Keratinocyte (primary cell): ENCODE measurements around the gene MAD1L1.

ENCODE experiments used
- EZH2 ChIP-seq: IDR thresholded peaks from one replicate; pipeline ENCODE4 v1.6.1; 2012; ENCODE audit warnings: inconsistent platforms, mild to moderate bottlenecking, low read length, moderate library complexity
- TF ChIP-seq, protein P1 (sequence below), 3 experiments: IDR thresholded peaks in 1 of 3; conservative IDR thresholded peaks in 1 of 3; optimal IDR thresholded peaks in 1 of 3; 2 replicates in 2 of 3; 3 replicates in 1 of 3; pipeline versions ENCODE3 to v1.5.1; 2011; ENCODE audit warnings: low read length in 3 of 3, mild to moderate bottlenecking in 3 of 3, moderate library complexity in 2 of 3, control low read depth in 1 of 3, inconsistent platforms in 1 of 3; ENCODE audit not compliant: insufficient read depth in 2 of 3; ENCODE audit errors: extremely low read depth in 1 of 3

DNA sequence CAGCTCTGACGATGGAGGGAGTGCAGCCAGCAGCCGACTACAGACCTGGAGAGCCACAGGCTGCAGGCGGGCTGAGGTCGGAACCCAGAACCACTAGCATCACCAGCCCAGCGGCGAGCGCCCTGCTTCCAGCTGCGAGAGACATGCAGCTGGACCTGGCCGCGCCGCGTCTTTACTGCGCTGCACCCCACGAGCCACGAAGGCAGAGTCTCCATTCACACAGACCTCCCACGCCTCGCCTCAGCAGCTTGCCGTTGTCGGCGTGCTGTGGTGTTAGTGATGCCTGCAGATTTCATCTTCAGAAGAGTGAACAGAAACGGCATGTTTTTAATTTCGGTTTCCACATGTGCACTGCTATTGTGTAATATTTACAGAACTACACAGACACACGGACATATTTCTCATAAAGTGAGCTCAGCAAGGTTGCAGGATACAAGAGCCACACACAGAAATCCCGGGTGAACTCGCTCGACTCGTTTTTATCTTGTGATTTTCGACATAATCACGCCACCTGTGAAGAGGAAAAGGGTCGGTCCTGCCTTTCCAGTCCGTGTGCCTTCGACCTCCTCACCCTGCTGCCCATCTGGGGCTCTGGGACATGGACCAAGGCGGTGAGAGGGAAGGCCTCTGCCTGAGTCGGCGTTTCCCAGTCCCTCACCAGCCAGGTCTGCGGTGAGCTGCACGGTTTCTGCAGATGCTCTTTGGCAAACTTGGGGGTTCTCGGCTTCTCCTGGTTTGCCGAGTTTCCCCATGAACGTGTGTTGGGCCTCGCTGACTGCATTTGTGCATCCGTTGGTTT lies 310.5 kb downstream of the MAD1L1 start:
- TF ChIP-seq, protein P1, sequence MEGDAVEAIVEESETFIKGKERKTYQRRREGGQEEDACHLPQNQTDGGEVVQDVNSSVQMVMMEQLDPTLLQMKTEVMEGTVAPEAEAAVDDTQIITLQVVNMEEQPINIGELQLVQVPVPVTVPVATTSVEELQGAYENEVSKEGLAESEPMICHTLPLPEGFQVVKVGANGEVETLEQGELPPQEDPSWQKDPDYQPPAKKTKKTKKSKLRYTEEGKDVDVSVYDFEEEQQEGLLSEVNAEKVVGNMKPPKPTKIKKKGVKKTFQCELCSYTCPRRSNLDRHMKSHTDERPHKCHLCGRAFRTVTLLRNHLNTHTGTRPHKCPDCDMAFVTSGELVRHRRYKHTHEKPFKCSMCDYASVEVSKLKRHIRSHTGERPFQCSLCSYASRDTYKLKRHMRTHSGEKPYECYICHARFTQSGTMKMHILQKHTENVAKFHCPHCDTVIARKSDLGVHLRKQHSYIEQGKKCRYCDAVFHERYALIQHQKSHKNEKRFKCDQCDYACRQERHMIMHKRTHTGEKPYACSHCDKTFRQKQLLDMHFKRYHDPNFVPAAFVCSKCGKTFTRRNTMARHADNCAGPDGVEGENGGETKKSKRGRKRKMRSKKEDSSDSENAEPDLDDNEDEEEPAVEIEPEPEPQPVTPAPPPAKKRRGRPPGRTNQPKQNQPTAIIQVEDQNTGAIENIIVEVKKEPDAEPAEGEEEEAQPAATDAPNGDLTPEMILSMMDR (optimal IDR thresholded peaks at IDR 0.05 in 1 of 3, IDR thresholded peaks at IDR 0.05 in 1 of 3, conservative IDR thresholded peaks at IDR 0.05 in 1 of 3; ENCODE audit: extremely low read depth in 1 of 3, insufficient read depth in 2 of 3, low read length in 3 of 3), result no peak
- TF ChIP-seq EZH2, result no peak
